GM12878 (cell line): ENCODE data around the gene KRT32. TPM values are rescaled to one million over a fixed set of nuclear protein-coding genes. Genes with fewer than 3 reads are reported as not detected.
"Not testable (repeated sequence)": the region's sequence is repeated elsewhere in the genome, so short reads cannot be mapped to it uniquely, and the experiment has no call there.

Experiments used
- ATAC-seq: fragments of 200-7000 bp; cut with Tn5 transposase; 3 replicates; pipeline ENCODE4 v1.9.1; 2020; ENCODE audit warnings: mild to moderate bottlenecking, moderate library complexity
- BruUV-seq: library from RNA; stranded (reverse); fragments of 400-500 nt; replicated peaks from 2 replicates; lab custom pipeline; 2021; lab: Mats Ljungman, UMichigan
- CTCF ChIA-PET: fragments of 300-600 bp; sonication (Branson Sonifier 250); formaldehyde crosslinking; extraction: SDS; loops from one replicate; lab custom pipeline; 2021; ENCODE audit warnings: inconsistent platforms; lab: Yijun Ruan, JAX
- POLR2A ChIA-PET: fragments of 350-600 bp; formaldehyde crosslinking; extraction: SDS; loops from one replicate; lab custom pipeline; 2021; ENCODE audit warnings: inconsistent platforms; lab: Charles Lee
- RAD21 ChIA-PET: fragments of 300-600 bp; sonication (Branson Sonifier 250); formaldehyde crosslinking; loops from one replicate; lab custom pipeline; 2023; ENCODE audit warnings: antibody characterized with exemption; ENCODE audit not compliant: unreplicated experiment; lab: Charles Lee
- SMC1A ChIA-PET: fragments of 300-600 bp; sonication (Branson Sonifier 250); formaldehyde crosslinking; loops from one replicate; lab custom pipeline; 2023; ENCODE audit not compliant: unreplicated experiment, uncharacterized antibody; lab: Charles Lee
- DNase-seq: peaks from one replicate; pipeline ENCODE4 v3.0.0-alpha.2; 2011; ENCODE audit warnings: low read depth, low spot score
- FAIRE-seq: peaks from 3 replicates; lab custom pipeline; 2011; peaks lifted over from hg19 to GRCh38; lab: Jason Lieb, UNC
- H2AFZ ChIP-seq: 2 replicates; pipeline ENCODE4 v1.6.0; 2011; ENCODE audit warnings: low read depth, low read length, control low read depth; ENCODE audit not compliant: control insufficient read depth
- H3K27ac ChIP-seq: 2 replicates; pipeline ENCODE4 v1.5.1; 2011; ENCODE audit warnings: control low read depth; ENCODE audit not compliant: control insufficient read depth, insufficient read depth
- H3K27me3 ChIP-seq, 2 experiments: replicated peaks in 1 of 2; 2 replicates each; pipeline versions ENCODE4 v1.6.0 to v1.6.1; 2011; ENCODE audit warnings: low read length in 1 of 2; ENCODE audit not compliant: control insufficient read depth in 2 of 2, insufficient read depth in 2 of 2
- H3K36me3 ChIP-seq, 2 experiments: 2 replicates each; pipeline ENCODE4 v1.5.1; 2011; ENCODE audit warnings: low read length in 1 of 2; ENCODE audit not compliant: control insufficient read depth in 2 of 2, insufficient read depth in 2 of 2
- H3K4me1 ChIP-seq: 2 replicates; pipeline ENCODE4 v1.6.1; 2011; ENCODE audit warnings: mild to moderate bottlenecking, low read length, moderate library complexity, mixed read lengths; ENCODE audit not compliant: control insufficient read depth, insufficient read depth
- H3K4me2 ChIP-seq: 2 replicates; pipeline ENCODE4 v1.6.0; 2011; ENCODE audit warnings: control low read depth; ENCODE audit not compliant: control insufficient read depth, insufficient read depth
- H3K4me3 ChIP-seq: fragments of 200-600 bp; sonication (generic); 2 replicates; pipeline ENCODE4 v1.5.1; 2016
- H3K79me2 ChIP-seq: 2 replicates; pipeline ENCODE4 v1.6.0; 2011; ENCODE audit warnings: low read length; ENCODE audit not compliant: control insufficient read depth, insufficient read depth
- H3K9ac ChIP-seq: 2 replicates; pipeline ENCODE4 v1.8.0; 2011; ENCODE audit warnings: low read length, control low read depth, mixed read lengths; ENCODE audit not compliant: control insufficient read depth, insufficient read depth
- H3K9me3 ChIP-seq: replicated peaks from 3 replicates; pipeline ENCODE4 v1.5.1; 2011; ENCODE audit warnings: mild to moderate bottlenecking, low read length; ENCODE audit not compliant: control insufficient read depth, insufficient read depth
- H4K20me1 ChIP-seq: 2 replicates; pipeline ENCODE4 v1.6.0; 2011; ENCODE audit not compliant: control insufficient read depth, insufficient read depth
- ATF7 ChIP-seq: fragments of 450-650 bp; IDR thresholded peaks from 2 replicates; pipeline ENCODE4 v1.6.1; 2016; ENCODE audit warnings: low read depth, mild to moderate bottlenecking
- BACH1 ChIP-seq: fragments of 450-650 bp; IDR thresholded peaks from 2 replicates; pipeline ENCODE4 v1.6.1; 2017; ENCODE audit warnings: mild to moderate bottlenecking, borderline replicate concordance
- IKZF2 ChIP-seq, 2 experiments: fragments of 450-650 bp; IDR thresholded peaks; 2 replicates each; pipeline ENCODE4 v1.6.1; 2017; ENCODE audit warnings: mild to moderate bottlenecking in 2 of 2, moderate library complexity in 2 of 2
- IRF3 ChIP-seq: fragments of 450-650 bp; IDR thresholded peaks from 2 replicates; pipeline ENCODE4 v1.6.1; 2014; ENCODE audit warnings: mild to moderate bottlenecking
- YBX1 ChIP-seq: fragments of 450-650 bp; IDR thresholded peaks from 2 replicates; pipeline ENCODE4 v1.6.1; 2016; ENCODE audit warnings: antibody characterized with exemption
- ZNF217 ChIP-seq: fragments of 450-650 bp; IDR thresholded peaks from 2 replicates; pipeline ENCODE4 v1.6.1; 2017; ENCODE audit warnings: antibody characterized with exemption, mild to moderate bottlenecking
- WGBS: methylation state at CpG from one replicate; pipeline ENCODE4 v1.1.6; 2016; ENCODE audit warnings: low lambda C conversion rate; ENCODE audit not compliant: insufficient replicate concordance, insufficient coverage; ENCODE audit errors: missing lambda C conversion rate; 5-methylcytosine and 5-hydroxymethylcytosine counted together
- in situ Hi-C: fragments of 300-500 bp; cut with MboI; formaldehyde crosslinking; loops from 9 replicates; pipeline ENCODE4 v1.14.3; 2018; ENCODE audit warnings: mixed read lengths
- intact Hi-C: fragments of 100-400 bp; cut with micrococcal nuclease; formaldehyde crosslinking; loops from one replicate; pipeline ENCODE4 v1.14.2; 2022; ENCODE audit not compliant: unreplicated experiment
- polyA plus RNA-seq, 11 experiments: library from polyadenylated mRNA; depleted of rRNA in 4 of 11; unstranded in 6 of 11; stranded (reverse) in 5 of 11; fragments of >200 nt; fragmentation: Nextera tagmentation in 4 of 11; fragmentation: Illumina TruSeq in 1 of 11; extraction: Ambion mirVana in 4 of 11; extraction: Trizol in 1 of 11; gene quantifications; 1 replicate in 1 of 11; 2 replicates in 10 of 11; pipeline versions ENCODE4 v1.2.1 to v1.2.3, GENCODE V29; 2011 to 2016; ENCODE audit warnings: inconsistent platforms in 2 of 11, missing spikeins in 2 of 11, low read depth in 1 of 11
- total RNA-seq, 4 experiments: library from RNA; depleted of rRNA in 3 of 4; stranded (reverse); fragments of >200 nt in 3 of 4; fragmentation: Illumina TruSeq in 1 of 4; extraction: Trizol in 1 of 4; gene quantifications; 2 replicates each; pipeline versions ENCODE4 v1.2.1 to v1.2.3, GENCODE V29; 2013 to 2021

Gene KRT32
- total and polyA plus RNA-seq, 10 of the 15 experiments (the other 5 are each of a cell fraction or from before 2014, with no cell fraction given) = not detected

DNA sequence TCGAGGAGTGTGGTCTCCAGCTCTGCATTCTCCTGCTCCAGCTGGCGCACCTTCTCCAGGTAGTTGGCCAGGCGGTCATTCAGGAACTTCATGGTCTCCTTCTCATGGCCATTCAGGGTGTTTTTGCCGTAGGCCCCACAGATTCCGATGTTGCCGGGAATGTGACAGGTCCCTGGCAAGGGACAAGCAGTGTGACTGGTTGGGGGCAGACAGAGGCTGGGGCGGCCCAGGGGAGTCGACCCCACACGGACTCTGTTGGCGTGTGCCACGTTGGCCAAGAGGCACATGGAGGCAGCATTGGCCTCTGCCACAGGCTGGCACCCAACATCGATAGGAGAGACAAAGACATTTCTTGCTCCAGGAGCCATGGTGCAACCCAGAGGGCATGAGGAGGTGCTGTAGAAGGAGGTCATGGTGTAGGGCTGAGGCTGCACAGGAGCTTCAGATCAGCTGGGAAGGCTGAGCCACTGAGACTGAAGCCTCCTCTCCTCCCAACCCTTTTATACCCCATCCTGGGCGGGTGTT, 43.0 kb downstream of the KRT32 start, which contains the start of gene KRT37:
KRT37 (minus strand) TSS at position 475 of the 525 bp plus-strand sequence; CDS start at position 413, 62 bp downstream.
- Histone ChIP-seq H4K20me1 (no peaks in the 10 kb centered on the region), H3K9me3 (no peaks in the 10 kb centered on the region), H3K79me2 (no peaks in the 10 kb centered on the region), H3K9ac (no peak within 1 kb of the TSS), H3K27me3 (no peaks in the 10 kb centered on the region; a peak in 1 of 4 replicates), H2AFZ (no peak within 1 kb of the TSS), H3K4me3 (no peak within 1 kb of the TSS), H3K4me1 (no peaks in the 10 kb centered on the region), H3K4me2 (no peak within 1 kb of the TSS), H3K27ac (no peak within 1 kb of the TSS), H3K36me3 (no peaks in the 10 kb centered on the region)
- no peak for DNase-seq
- BruUV-seq = no TSS peak
- TF ChIP-seq IRF3 (no peak), YBX1 (no peak), ATF7 (no peak), IKZF2 (IDR thresholded peaks at IDR 0.05) (no peak), ZNF217 (no peak), BACH1 (no peak)
- WGBS = 27% methylated on average over 13 of the region's 13 CpGs
- ATAC-seq = no peak
- ChIA-PET SMC1A (no interaction called here), CTCF (interaction anchor here (1.2 kb wide), 1 partner anchor 11 kb away, joined by 3 read pairs; no protein-coding TSS in a partner anchor), POLR2A (no interaction called here), RAD21 (no interaction called here)
- FAIRE-seq = no peak
- intact Hi-C loops (no loop called here), in situ Hi-C loops (no loop called here)

- DNase-seq, H3K79me2 ChIP-seq, in situ Hi-C loops, POLR2A ChIA-PET, H2AFZ ChIP-seq, SMC1A ChIA-PET, H3K4me2 ChIP-seq, RAD21 ChIA-PET, H3K4me3 ChIP-seq, ATAC-seq, FAIRE-seq, H3K27ac ChIP-seq, intact Hi-C loops, H3K27me3 ChIP-seq, H3K4me1 ChIP-seq, CTCF ChIA-PET, H3K9me3 ChIP-seq, H3K36me3 ChIP-seq, BruUV-seq, H3K9ac ChIP-seq, H4K20me1 ChIP-seq: not testable (repeated sequence)
- WGBS = 41% methylated on average over 8 of the region's 11 CpGs
Measured at GRCh38 chr17:41422586-41422985, 44.6 kb downstream of the KRT32 start.
